ENCODE measurements around the gene PRSS12. TPM values are rescaled to one million over a fixed set of nuclear protein-coding genes. Genes with fewer than 3 reads are reported as not detected.

The PRSS12 gene
- total RNA-seq, 1 experiment from 2014 or later = 5.4 TPM

GRCh38 chr4:118318931-118319330 lies 33.9 kb downstream of the PRSS12 start:
- DNase-seq = no peak

More at GRCh38 chr4:118318931-118319330, 33.9 kb downstream of the PRSS12 start:
- Histone ChIP-seq H2AFZ (ENCODE audit: low read length) (no peak overlapping the region), H4K8ac (replicated peaks; ENCODE audit: insufficient read length, low read depth, low read length) (no peak overlapping the region), H2BK5ac (ENCODE audit: insufficient read length, low read length) (no peak overlapping the region), H4K91ac (ENCODE audit: insufficient read length, low read depth, low read length) (no peak overlapping the region), H2BK12ac (ENCODE audit: insufficient read length, low read depth, low read length) (no peak overlapping the region), H3K4me2 (ENCODE audit: insufficient read depth, insufficient read length, low read length) (no peak overlapping the region), H3K9ac (ENCODE audit: extremely low read depth, insufficient read length, low read length) (no peak overlapping the region), H3K23me2 (ENCODE audit: insufficient read length, low read depth, low read length, poor library complexity, severe bottlenecking) (no peaks in the 10 kb centered on the region), H3K79me1 (ENCODE audit: insufficient read depth, low read depth, low read length, poor library complexity, severe bottlenecking) (no peaks in the 10 kb centered on the region), H4K20me1 (ENCODE audit: control insufficient read depth, insufficient read depth, insufficient read length) (no peaks in the 10 kb centered on the region), H3K9me3 (ENCODE audit: control insufficient read depth, low read depth, low read length) (no peaks in the 10 kb centered on the region), H2BK15ac (ENCODE audit: low read depth, low read length) (no peak overlapping the region), H3K27ac (ENCODE audit: insufficient read length, low read depth, low read length) (no peak overlapping the region), H3K4ac (ENCODE audit: low read depth, low read length) (no peak overlapping the region), H4K5ac (ENCODE audit: insufficient read length, low read depth, low read length) (no peak overlapping the region), H3K79me2 (ENCODE audit: insufficient read depth, low read length) (no peaks in the 10 kb centered on the region), H3K4me1 (ENCODE audit: insufficient read depth, low read length) (no peaks in the 10 kb centered on the region), H2BK20ac (ENCODE audit: low read depth, low read length, poor library complexity, severe bottlenecking) (no peak overlapping the region), H3K56ac (ENCODE audit: insufficient read length, low read depth, low read length) (no peak overlapping the region), H3T11ph (ENCODE audit: low read length) (no peak overlapping the region), H2BK120ac (ENCODE audit: low read depth, low read length, poor library complexity, severe bottlenecking) (no peak overlapping the region), H3K23ac (ENCODE audit: insufficient read length, low read depth, low read length) (no peak overlapping the region), H3K18ac (ENCODE audit: insufficient read length, low read depth, low read length) (no peak overlapping the region), H2AK5ac (ENCODE audit: insufficient read length, low read length) (no peak overlapping the region), H3K27me3 (ENCODE audit: insufficient read depth, low read length) (no peaks in the 10 kb centered on the region), H3K14ac (ENCODE audit: insufficient read depth, low read length) (no peak overlapping the region)
- Mint-ChIP-seq H3K27me3 (ENCODE audit: low read depth) (no peaks in the 10 kb centered on the region; the same call in 1 of the 2 replicates), H3K4me1 (peaks cover 5 to 10% of the 10 kb centered on the region in 2 experiments), H3K36me3 (ENCODE audit: insufficient read depth in 1 of 3, low read depth in 3 of 3) (no peaks in the 10 kb centered on the region; a peak in 1 of 7 replicates), H3K4me3 (no peak overlapping the region), H3K9me3 (no peaks in the 10 kb centered on the region), H3K27ac (no peak overlapping the region)
- TF ChIP-seq, protein P1, sequence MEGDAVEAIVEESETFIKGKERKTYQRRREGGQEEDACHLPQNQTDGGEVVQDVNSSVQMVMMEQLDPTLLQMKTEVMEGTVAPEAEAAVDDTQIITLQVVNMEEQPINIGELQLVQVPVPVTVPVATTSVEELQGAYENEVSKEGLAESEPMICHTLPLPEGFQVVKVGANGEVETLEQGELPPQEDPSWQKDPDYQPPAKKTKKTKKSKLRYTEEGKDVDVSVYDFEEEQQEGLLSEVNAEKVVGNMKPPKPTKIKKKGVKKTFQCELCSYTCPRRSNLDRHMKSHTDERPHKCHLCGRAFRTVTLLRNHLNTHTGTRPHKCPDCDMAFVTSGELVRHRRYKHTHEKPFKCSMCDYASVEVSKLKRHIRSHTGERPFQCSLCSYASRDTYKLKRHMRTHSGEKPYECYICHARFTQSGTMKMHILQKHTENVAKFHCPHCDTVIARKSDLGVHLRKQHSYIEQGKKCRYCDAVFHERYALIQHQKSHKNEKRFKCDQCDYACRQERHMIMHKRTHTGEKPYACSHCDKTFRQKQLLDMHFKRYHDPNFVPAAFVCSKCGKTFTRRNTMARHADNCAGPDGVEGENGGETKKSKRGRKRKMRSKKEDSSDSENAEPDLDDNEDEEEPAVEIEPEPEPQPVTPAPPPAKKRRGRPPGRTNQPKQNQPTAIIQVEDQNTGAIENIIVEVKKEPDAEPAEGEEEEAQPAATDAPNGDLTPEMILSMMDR (conservative IDR thresholded peaks at IDR 0.05) = no peak
- WGBS (ENCODE audit: extremely low coverage, insufficient read length, low lambda C conversion rate) = no CpG with 5 or more reads among the region's 1 CpG
